Endothelial cell (in vitro differentiated cells): ENCODE data around the gene NGLY1. TPM values are rescaled to one million over a fixed set of nuclear protein-coding genes. Genes with fewer than 3 reads are reported as not detected.

Experiments
- DNase-seq: peaks from one replicate; pipeline ENCODE4 v3.0.0; 2021; ENCODE audit warnings: low spot score
- H3K27ac Mint-ChIP-seq: one replicate; pipeline ENCODE4 v1.8.0; 2021; ENCODE audit warnings: mixed read lengths, inconsistent platforms; ENCODE audit not compliant: unreplicated experiment
- H3K27me3 Mint-ChIP-seq: one replicate; pipeline ENCODE4 v1.8.0; 2021; ENCODE audit warnings: mild to moderate bottlenecking, moderate library complexity, mixed read lengths, inconsistent platforms; ENCODE audit not compliant: unreplicated experiment
- H3K36me3 Mint-ChIP-seq: one replicate; pipeline ENCODE4 v1.8.0; 2021; ENCODE audit warnings: mild to moderate bottlenecking, low read depth, mixed read lengths, inconsistent platforms; ENCODE audit not compliant: unreplicated experiment
- H3K4me1 Mint-ChIP-seq: one replicate; pipeline ENCODE4 v1.8.0; 2021; ENCODE audit warnings: mild to moderate bottlenecking, mixed read lengths, inconsistent platforms; ENCODE audit not compliant: unreplicated experiment
- H3K4me3 Mint-ChIP-seq: one replicate; pipeline ENCODE4 v1.8.0; 2021; ENCODE audit warnings: mild to moderate bottlenecking, mixed read lengths, inconsistent platforms; ENCODE audit not compliant: unreplicated experiment
- H3K9me3 Mint-ChIP-seq: one replicate; pipeline ENCODE4 v1.8.0; 2021; ENCODE audit warnings: mixed read lengths, inconsistent platforms; ENCODE audit not compliant: unreplicated experiment
- total RNA-seq: library from RNA; stranded (reverse); fragmentation: NEBNext Ultra II Directional; extraction: Animal tissue kit (Norgen Biotek cat#: 25700); gene quantifications from one replicate; pipeline ENCODE4 v1.2.1, GENCODE V29; 2021; ENCODE audit not compliant: unreplicated experiment
- TF ChIP-seq, protein P1 (sequence below): fragments of 200-600 bp; sonication (generic); IDR thresholded peaks from one replicate; pipeline ENCODE4 v1.5.0; 2021; ENCODE audit warnings: antibody characterized with exemption; ENCODE audit not compliant: unreplicated experiment

Gene NGLY1
- total RNA-seq, 1 donor from 2014 or later = 22.8 TPM

DNA sequence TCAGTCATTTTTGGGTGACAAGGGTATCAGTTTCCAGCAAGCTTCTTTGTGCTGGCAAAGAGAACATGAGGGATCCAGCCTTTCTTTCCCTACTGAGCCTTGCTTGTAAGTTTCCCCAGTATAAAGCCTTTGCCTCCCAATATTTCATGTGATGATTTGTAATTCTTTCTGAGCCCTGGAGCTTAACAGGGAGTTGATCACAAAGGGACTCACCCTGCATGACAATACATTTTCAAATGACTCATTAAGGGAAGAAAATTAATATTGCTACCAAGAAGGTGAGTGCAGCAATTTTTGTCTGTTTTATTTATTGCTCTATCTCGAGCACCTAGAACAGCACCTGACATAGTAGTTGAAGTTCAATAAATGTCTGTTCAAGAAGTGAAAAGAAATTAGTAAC is 34.4 kb upstream of the NGLY1 start:
- Mint-ChIP-seq H3K36me3 (no peaks in the 10 kb centered on the region), H3K4me1 (peaks cover 4% of the 10 kb centered on the region), H3K9me3 (peaks cover 6% of the 10 kb centered on the region), H3K27me3 (no peaks in the 10 kb centered on the region), H3K4me3 (no peak overlapping the region), H3K27ac (no peak overlapping the region)
- TF ChIP-seq, protein P1, sequence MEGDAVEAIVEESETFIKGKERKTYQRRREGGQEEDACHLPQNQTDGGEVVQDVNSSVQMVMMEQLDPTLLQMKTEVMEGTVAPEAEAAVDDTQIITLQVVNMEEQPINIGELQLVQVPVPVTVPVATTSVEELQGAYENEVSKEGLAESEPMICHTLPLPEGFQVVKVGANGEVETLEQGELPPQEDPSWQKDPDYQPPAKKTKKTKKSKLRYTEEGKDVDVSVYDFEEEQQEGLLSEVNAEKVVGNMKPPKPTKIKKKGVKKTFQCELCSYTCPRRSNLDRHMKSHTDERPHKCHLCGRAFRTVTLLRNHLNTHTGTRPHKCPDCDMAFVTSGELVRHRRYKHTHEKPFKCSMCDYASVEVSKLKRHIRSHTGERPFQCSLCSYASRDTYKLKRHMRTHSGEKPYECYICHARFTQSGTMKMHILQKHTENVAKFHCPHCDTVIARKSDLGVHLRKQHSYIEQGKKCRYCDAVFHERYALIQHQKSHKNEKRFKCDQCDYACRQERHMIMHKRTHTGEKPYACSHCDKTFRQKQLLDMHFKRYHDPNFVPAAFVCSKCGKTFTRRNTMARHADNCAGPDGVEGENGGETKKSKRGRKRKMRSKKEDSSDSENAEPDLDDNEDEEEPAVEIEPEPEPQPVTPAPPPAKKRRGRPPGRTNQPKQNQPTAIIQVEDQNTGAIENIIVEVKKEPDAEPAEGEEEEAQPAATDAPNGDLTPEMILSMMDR = no peak
- no peak for DNase-seq

DNA sequence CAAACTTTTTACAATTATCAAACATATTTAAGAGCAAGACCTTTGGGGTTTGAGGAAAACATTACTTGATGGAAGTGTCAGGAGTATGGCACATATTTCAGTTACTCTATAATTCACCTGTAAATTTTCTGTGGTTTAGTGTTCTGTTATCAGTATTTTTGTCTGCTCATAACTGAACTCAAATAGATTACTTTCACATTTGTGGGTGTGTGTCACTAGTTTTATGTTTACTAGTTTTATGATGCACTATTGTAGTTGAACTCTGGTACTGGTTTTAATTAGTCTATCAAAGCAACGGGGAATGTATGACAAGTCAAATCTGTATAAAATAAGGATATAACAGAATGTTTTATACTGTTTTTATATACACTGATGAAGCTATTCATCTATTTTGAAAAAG is 33.9 kb upstream of the NGLY1 start:
- no peaks in the 10 kb centered on the region for H3K27me3 Mint-ChIP-seq
- H3K36me3 Mint-ChIP-seq = no peaks in the 10 kb centered on the region
- peaks cover 4% of the 10 kb centered on the region for H3K4me1 Mint-ChIP-seq
- no peak overlapping the region for H3K27ac Mint-ChIP-seq
- no peak for DNase-seq
- no peak overlapping the region for H3K4me3 Mint-ChIP-seq
- TF ChIP-seq, protein P1 = no peak
- H3K9me3 Mint-ChIP-seq = peaks cover 6% of the 10 kb centered on the region

DNA sequence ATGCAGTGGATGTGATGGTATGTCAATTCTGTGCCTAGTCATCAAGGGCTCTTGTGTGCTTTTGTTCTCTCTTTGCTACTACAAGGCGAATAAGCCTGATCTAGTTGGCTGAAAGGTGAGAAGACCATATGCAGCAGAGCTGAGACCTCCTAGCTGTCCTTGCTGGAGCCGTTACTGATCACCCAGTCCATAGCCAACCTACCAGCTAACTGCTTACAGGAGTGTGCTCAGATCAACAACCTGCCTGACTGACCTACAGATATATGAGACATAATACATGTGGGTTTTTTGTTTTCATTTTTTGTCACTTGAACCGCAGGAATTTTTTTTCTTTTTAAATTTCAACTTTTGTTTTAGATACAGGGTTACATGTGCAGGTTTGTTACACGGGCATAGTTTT is 29.4 kb upstream of the NGLY1 start:
- Mint-ChIP-seq H3K36me3 (no peaks in the 10 kb centered on the region), H3K4me3 (no peak overlapping the region), H3K27me3 (no peaks in the 10 kb centered on the region), H3K27ac (no peak overlapping the region), H3K4me1 (no peaks in the 10 kb centered on the region), H3K9me3 (peaks cover 6% of the 10 kb centered on the region)
- TF ChIP-seq, protein P1 = no peak
- DNase-seq = no peak

DNA sequence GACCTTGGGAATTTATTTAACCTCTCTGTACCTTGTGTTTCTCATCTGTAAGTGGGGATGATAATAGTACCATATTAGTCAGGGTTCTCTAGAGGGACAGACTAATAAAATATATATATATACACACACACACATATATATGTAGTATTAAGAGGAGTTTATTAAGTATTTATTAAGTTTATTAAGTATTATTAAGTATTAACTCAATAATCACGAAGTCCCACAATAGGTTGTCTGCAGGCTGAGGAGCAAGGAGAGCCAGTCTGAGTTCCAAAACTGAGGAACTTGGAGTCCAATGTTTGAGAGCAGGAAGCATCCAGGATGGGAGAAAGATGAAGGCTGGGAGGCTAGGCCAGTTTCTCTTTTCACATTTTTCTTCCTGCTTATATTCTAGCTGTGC is 21.4 kb upstream of the NGLY1 start:
- TF ChIP-seq, protein P1 = no peak
- no peak overlapping the region for H3K4me3 Mint-ChIP-seq
- no peak overlapping the region for H3K27ac Mint-ChIP-seq
- H3K36me3 Mint-ChIP-seq = no peaks in the 10 kb centered on the region
- H3K9me3 Mint-ChIP-seq = no peaks in the 10 kb centered on the region
- DNase-seq = no peak
- H3K27me3 Mint-ChIP-seq = no peaks in the 10 kb centered on the region
- no peaks in the 10 kb centered on the region for H3K4me1 Mint-ChIP-seq

DNA sequence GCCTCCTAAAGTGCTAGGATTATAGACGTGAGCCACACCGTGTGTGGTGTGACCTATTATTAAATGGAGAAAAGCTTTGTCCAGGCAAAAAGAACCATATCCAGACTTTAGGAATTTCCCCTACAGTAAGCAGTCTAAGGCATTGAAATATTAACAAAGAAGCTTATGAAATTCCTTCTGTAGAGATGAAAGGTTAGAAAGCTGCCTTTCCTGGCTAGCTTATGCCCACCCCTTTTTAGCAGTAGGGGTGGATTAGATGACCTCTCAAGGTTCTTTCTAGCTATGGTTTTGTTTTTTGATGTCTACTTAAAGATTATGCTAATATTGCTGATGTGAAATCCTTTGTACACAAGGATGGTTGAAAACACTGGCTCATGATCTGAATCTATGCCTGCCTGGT is 20.6 kb upstream of the NGLY1 start:
- TF ChIP-seq, protein P1 = no peak

More for the DNA sequence above, 20.6 kb upstream of the NGLY1 start:
- H3K27ac Mint-ChIP-seq = no peak overlapping the region
- H3K36me3 Mint-ChIP-seq = no peaks in the 10 kb centered on the region
- no peaks in the 10 kb centered on the region for H3K4me1 Mint-ChIP-seq
- no peak for DNase-seq
- H3K4me3 Mint-ChIP-seq = no peak overlapping the region
- no peaks in the 10 kb centered on the region for H3K27me3 Mint-ChIP-seq
- no peaks in the 10 kb centered on the region for H3K9me3 Mint-ChIP-seq
